OCI-LY3 (cell line): Measurements from ENCODE around the gene MLNR.

Experiments used
- EZH2phosphoT487 ChIP-seq: fragments of 200-600 bp; shearing (Covaris generic); IDR thresholded peaks from 2 replicates; pipeline ENCODE4 v1.6.1; 2018; ENCODE audit warnings: antibody characterized with exemption, mixed run types, low read depth
- TF ChIP-seq, protein P1 (sequence below): fragments of 200-600, 300-600 bp; sonication (generic); IDR thresholded peaks from 2 replicates; pipeline ENCODE4 v1.5.1; 2014; ENCODE audit warnings: antibody characterized with exemption, low read length, low read depth

- TF ChIP-seq, protein P1, sequence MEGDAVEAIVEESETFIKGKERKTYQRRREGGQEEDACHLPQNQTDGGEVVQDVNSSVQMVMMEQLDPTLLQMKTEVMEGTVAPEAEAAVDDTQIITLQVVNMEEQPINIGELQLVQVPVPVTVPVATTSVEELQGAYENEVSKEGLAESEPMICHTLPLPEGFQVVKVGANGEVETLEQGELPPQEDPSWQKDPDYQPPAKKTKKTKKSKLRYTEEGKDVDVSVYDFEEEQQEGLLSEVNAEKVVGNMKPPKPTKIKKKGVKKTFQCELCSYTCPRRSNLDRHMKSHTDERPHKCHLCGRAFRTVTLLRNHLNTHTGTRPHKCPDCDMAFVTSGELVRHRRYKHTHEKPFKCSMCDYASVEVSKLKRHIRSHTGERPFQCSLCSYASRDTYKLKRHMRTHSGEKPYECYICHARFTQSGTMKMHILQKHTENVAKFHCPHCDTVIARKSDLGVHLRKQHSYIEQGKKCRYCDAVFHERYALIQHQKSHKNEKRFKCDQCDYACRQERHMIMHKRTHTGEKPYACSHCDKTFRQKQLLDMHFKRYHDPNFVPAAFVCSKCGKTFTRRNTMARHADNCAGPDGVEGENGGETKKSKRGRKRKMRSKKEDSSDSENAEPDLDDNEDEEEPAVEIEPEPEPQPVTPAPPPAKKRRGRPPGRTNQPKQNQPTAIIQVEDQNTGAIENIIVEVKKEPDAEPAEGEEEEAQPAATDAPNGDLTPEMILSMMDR, result no peak
- no peak for TF ChIP-seq EZH2phosphoT487
Observed at GRCh38 chr13:49171359-49171758, 48.8 kb upstream of the MLNR start.
